ENCODE results near the gene TAF11L9. TPM values are rescaled to one million over a fixed set of nuclear protein-coding genes. Genes with fewer than 3 reads are reported as not detected.
A peak's percentile ranks its signal among the peaks of the same experiment; 100 is the strongest.
"Not testable (repeated sequence)": the region's sequence is repeated elsewhere in the genome, so short reads cannot be mapped to it uniquely, and the experiment has no call there.

Gene TAF11L9
- polyA plus RNA-seq (ENCODE audit: low read depth in 6 of 6), result not detected

- H3K27ac Mint-ChIP-seq; H3K27me3 Mint-ChIP-seq; DNase-seq; ATAC-seq (ENCODE audit: low read depth in 2 of 2); H3K9me3 Mint-ChIP-seq; H3K36me3 Mint-ChIP-seq; H3K4me3 Mint-ChIP-seq; H3K4me1 Mint-ChIP-seq: not testable (repeated sequence)
Observed at GRCh38 chr5:17594255-17594654, at the start of gene TAF11L9. TAF11L9 (minus strand) TSS chr5:17594394.

GRCh38 chr5:17634160-17634559 lies 40.0 kb upstream of the TAF11L9 start, which contains the start of gene TAF11L14:
TAF11L14 (plus strand) TSS chr5:17634460.
- Mint-ChIP-seq H3K27me3 (peaks cover 0 to 4% (median 0%) of the 10 kb centered on the region in 3 donors), H3K27ac (no peak within 1 kb of the TSS), H3K4me1 (no peaks in the 10 kb centered on the region), H3K9me3 (no peaks in the 10 kb centered on the region), H3K4me3 (no peak within 1 kb of the TSS), H3K36me3 (no peaks in the 10 kb centered on the region)
- ATAC-seq (ENCODE audit: low read depth in 2 of 2) (no peak), DNase-seq (no peak)

- H3K4me3 Mint-ChIP-seq; H3K27me3 Mint-ChIP-seq; H3K36me3 Mint-ChIP-seq; ATAC-seq (ENCODE audit: low read depth in 2 of 2); H3K4me1 Mint-ChIP-seq; H3K9me3 Mint-ChIP-seq; DNase-seq; H3K27ac Mint-ChIP-seq: not testable (repeated sequence)
Observed at GRCh38 chr5:17631788-17632187, 37.6 kb upstream of the TAF11L9 start, which contains the start of gene TAF11L13. TAF11L13 (plus strand) TSS chr5:17632088.

GRCh38 chr5:17625686-17626085 lies 31.5 kb upstream of the TAF11L9 start:
- H3K27me3 Mint-ChIP-seq, result no peaks in the 10 kb centered on the region
- no peaks in the 10 kb centered on the region for H3K4me1 Mint-ChIP-seq
- ATAC-seq (ENCODE audit: low read depth in 2 of 2) (no peak), DNase-seq (no peak)
- no peak overlapping the region for H3K4me3 Mint-ChIP-seq
- H3K36me3 Mint-ChIP-seq, result no peaks in the 10 kb centered on the region
- no peak overlapping the region for H3K27ac Mint-ChIP-seq
- peaks cover 0 to 2% (median 0%) of the 10 kb centered on the region in 7 donors for H3K9me3 Mint-ChIP-seq

- H3K9me3 Mint-ChIP-seq, result peaks cover 0 to 2% (median 0%) of the 10 kb centered on the region in 7 donors
- ATAC-seq (ENCODE audit: low read depth in 2 of 2) (no peak), DNase-seq (no peak)
- peak overlapping the region in 1 of 6 donors; percentile 49 for H3K27ac Mint-ChIP-seq
- H3K4me3 Mint-ChIP-seq, result no peak overlapping the region
- H3K36me3 Mint-ChIP-seq, result no peaks in the 10 kb centered on the region
- no peaks in the 10 kb centered on the region for H3K4me1 Mint-ChIP-seq
- no peaks in the 10 kb centered on the region for H3K27me3 Mint-ChIP-seq
Observed at GRCh38 chr5:17620627-17621026, 26.4 kb upstream of the TAF11L9 start.

DNA sequence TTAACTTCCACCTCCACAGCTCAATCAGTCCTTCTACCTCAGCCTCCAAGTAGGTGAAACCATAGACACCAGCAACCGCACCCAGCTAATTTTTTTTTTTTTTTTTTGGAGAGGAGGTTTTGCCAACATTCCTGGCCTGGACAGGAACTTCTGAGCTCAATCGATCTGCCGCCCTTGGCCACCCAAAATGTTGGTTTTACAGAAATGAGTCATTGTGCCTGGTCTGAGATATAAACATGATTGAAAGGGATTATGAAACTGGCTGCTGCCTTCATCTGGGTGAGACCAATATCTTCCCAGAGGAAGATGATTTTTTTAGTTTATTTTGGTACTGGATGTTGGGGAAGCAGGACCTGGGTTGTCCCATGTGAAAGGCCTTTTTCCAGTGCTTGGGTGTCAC lies 25.2 kb upstream of the TAF11L9 start:
- DNase-seq (no peak), ATAC-seq (ENCODE audit: low read depth in 2 of 2) (no peak)
- no peaks in the 10 kb centered on the region for H3K27me3 Mint-ChIP-seq
- no peaks in the 10 kb centered on the region for H3K36me3 Mint-ChIP-seq
- no peak overlapping the region for H3K27ac Mint-ChIP-seq
- no peak overlapping the region for H3K4me3 Mint-ChIP-seq
- no peaks in the 10 kb centered on the region for H3K4me1 Mint-ChIP-seq
- peaks cover 0 to 3% (median 0%) of the 10 kb centered on the region in 7 donors for H3K9me3 Mint-ChIP-seq

- no peaks in the 10 kb centered on the region for H3K27me3 Mint-ChIP-seq
Observed at GRCh38 chr5:17614872-17615605, 20.8 kb upstream of the TAF11L9 start.

DNA sequence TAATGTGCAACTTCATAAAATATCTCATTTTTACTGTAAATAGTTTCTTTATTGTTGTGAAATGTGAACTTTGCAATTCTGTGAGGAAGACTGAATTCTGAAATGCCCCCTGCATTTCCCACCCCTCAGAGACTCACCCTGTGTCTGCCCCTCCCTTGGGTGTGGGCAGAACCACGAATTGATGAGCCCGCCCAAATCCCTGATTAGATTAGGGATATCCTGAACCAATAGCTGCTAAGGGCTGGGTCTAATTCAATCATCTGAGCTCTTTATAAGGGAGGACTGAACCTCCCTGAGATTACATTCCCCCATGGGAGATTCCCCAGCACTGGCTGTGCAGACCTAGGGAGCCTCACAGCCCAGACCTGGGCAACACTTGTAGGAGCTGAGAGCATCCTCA lies 15.9 kb upstream of the TAF11L9 start, which contains the start of gene TAF11L12:
TSS of gene TAF11L12 (plus strand) at position 301 of the 400 bp plus-strand sequence.
- H3K4me1 Mint-ChIP-seq; H3K36me3 Mint-ChIP-seq; H3K9me3 Mint-ChIP-seq; ATAC-seq (ENCODE audit: low read depth in 2 of 2); H3K4me3 Mint-ChIP-seq; H3K27me3 Mint-ChIP-seq; DNase-seq: not testable (repeated sequence)
- peak within 1 kb of the TSS in 1 of 6 donors; percentile 37 for H3K27ac Mint-ChIP-seq

More at GRCh38 chr5:17614872-17615605, 20.8 kb upstream of the TAF11L9 start:
- no peaks in the 10 kb centered on the region for H3K4me1 Mint-ChIP-seq
- H3K9me3 Mint-ChIP-seq, result peaks cover 0 to 4% (median 0%) of the 10 kb centered on the region in 7 donors
- no peak overlapping the region for H3K4me3 Mint-ChIP-seq
- no peak overlapping the region for H3K27ac Mint-ChIP-seq
- no peak for DNase-seq
- no peak for ATAC-seq (ENCODE audit: low read depth in 2 of 2)
- H3K36me3 Mint-ChIP-seq, result no peaks in the 10 kb centered on the region

DNA sequence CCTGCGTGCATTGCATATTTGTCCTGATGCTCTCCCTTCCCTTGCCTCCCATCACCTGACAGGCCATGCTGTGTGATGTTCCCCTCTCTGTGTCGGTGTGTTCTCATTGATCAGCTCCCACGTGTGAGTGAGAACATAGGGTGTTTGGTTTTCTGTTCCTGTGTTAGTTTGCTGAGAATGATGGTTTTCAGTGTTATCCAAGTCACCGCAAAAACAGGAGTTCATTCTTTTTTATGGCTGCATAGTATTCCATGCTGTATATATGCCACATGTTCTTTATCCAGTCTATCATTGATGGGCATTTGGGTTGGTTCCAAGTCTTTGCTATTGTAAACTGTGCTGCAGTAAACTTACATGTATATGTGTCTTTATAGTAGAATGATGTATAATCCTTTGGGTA lies 13.3 kb upstream of the TAF11L9 start:
- not testable (repeated sequence) for H3K9me3 Mint-ChIP-seq; DNase-seq; ATAC-seq (ENCODE audit: low read depth in 2 of 2); H3K36me3 Mint-ChIP-seq; H3K4me3 Mint-ChIP-seq; H3K4me1 Mint-ChIP-seq; H3K27me3 Mint-ChIP-seq
- peak overlapping the region in 1 of 6 donors; percentile 9 for H3K27ac Mint-ChIP-seq

DNA sequence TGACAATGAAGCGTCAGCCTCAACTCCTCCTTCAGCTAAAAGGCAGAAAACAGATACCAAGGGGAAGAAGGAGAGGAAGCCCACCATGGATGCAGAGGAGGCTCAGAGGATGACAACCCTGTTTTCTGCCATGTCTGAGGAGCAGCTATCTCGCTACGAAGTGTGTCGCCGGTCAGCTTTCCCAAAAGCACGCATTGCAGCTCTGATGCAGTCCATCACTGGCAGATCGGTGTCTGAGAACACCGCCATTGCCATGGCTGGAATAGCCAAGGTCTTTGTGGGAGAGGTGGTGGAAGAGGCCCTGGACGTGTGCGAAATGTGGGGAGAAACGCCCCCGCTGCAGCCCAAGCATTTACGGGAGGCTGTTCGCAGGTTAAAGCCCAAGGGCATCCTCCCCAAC lies 10.8 kb upstream of the TAF11L9 start:
- no peak overlapping the region for H3K27ac Mint-ChIP-seq
- peaks cover 0 to 5% (median 0%) of the 10 kb centered on the region in 3 donors for H3K27me3 Mint-ChIP-seq
- peak overlapping the region in 1 of 8 donors; percentile 34 for H3K4me3 Mint-ChIP-seq
- H3K36me3 Mint-ChIP-seq, result no peaks in the 10 kb centered on the region
- peaks cover 0 to 5% (median 0%) of the 10 kb centered on the region in 7 donors for H3K9me3 Mint-ChIP-seq
- ATAC-seq (ENCODE audit: low read depth in 2 of 2) (no peak), DNase-seq (no peak)
- H3K4me1 Mint-ChIP-seq, result no peaks in the 10 kb centered on the region

- Mint-ChIP-seq H3K27ac (peak within 1 kb of the TSS in 1 of 6 donors; percentile 7), H3K4me3 (peak within 1 kb of the TSS in 1 of 8 donors; percentile 34)
- H3K4me1 Mint-ChIP-seq; H3K36me3 Mint-ChIP-seq; H3K27me3 Mint-ChIP-seq; H3K9me3 Mint-ChIP-seq; DNase-seq; ATAC-seq (ENCODE audit: low read depth in 2 of 2): not testable (repeated sequence)
Observed at GRCh38 chr5:17603880-17604279, 9.7 kb upstream of the TAF11L9 start, which contains the start of gene TAF11L11. TAF11L11 (plus strand) TSS chr5:17604183.

GRCh38 chr5:17597728-17598127 lies 3.5 kb upstream of the TAF11L9 start, which contains the start of gene TAF11L10:
TAF11L10 (minus strand) TSS chr5:17597828.
- H3K4me1 Mint-ChIP-seq; H3K4me3 Mint-ChIP-seq; H3K27ac Mint-ChIP-seq; DNase-seq; H3K36me3 Mint-ChIP-seq; H3K27me3 Mint-ChIP-seq; H3K9me3 Mint-ChIP-seq; ATAC-seq (ENCODE audit: low read depth in 2 of 2): not testable (repeated sequence)

DNA sequence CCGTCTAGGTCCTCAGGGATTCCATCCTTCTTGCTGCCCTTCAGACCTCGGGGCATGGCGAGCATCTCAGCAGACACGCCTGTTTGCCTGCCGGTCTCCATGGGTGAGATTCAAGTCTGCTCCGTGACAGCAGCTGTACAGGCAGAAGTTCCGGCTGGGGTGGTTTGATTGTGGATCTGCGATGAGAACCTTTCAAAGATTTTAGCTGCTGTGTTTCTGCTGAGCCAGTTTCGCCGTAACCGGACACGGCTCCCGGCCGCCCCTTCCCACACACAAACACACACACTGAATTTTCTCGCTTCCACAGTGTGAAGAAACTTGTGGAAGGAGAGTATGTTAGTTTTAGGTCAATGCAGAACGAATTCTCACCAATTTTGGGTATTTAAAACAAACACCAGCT lies 3.3 kb downstream of the TAF11L9 start, which contains the start of gene TAF11L8:
TSS of gene TAF11L8 (minus strand) at position 101 of the 400 bp plus-strand sequence.
- H3K9me3 Mint-ChIP-seq; ATAC-seq (ENCODE audit: low read depth in 2 of 2); H3K36me3 Mint-ChIP-seq; H3K4me1 Mint-ChIP-seq; H3K27me3 Mint-ChIP-seq; DNase-seq; H3K4me3 Mint-ChIP-seq; H3K27ac Mint-ChIP-seq: not testable (repeated sequence)

DNA sequence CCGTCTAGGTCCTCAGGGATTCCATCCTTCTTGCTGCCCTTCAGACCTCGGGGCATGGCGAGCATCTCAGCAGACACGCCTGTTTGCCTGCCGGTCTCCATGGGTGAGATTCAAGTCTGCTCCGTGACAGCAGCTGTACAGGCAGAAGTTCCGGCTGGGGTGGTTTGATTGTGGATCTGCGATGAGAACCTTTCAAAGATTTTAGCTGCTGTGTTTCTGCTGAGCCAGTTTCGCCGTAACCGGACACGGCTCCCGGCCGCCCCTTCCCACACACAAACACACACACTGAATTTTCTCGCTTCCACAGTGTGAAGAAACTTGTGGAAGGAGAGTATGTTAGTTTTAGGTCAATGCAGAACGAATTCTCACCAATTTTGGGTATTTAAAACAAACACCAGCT lies 8.5 kb downstream of the TAF11L9 start, which contains the start of gene TAF11L7:
TSS of gene TAF11L7 (minus strand) at position 101 of the 400 bp plus-strand sequence.
- H3K36me3 Mint-ChIP-seq; H3K27me3 Mint-ChIP-seq; ATAC-seq (ENCODE audit: low read depth in 2 of 2); H3K27ac Mint-ChIP-seq; DNase-seq; H3K4me3 Mint-ChIP-seq; H3K4me1 Mint-ChIP-seq; H3K9me3 Mint-ChIP-seq: not testable (repeated sequence)

Measured in naive B cell (primary cell).